Esophagus muscularis mucosa (tissue), 3 donors: Measurements from ENCODE around the gene PCP2.

ENCODE experiments used
- POLR2AphosphoS5 ChIP-seq, 2 donors: sonication (generic); formaldehyde crosslinking; IDR thresholded peaks; one replicate each; pipeline ENCODE4 v1.6.1; 2017; ENCODE audit warnings: antibody characterized with exemption in 2 of 2
- TF ChIP-seq, protein P1 (sequence below), 3 experiments: fragments of 200-600 bp in 2 of 3; fragments of 450-650 bp in 1 of 3; sonication (generic) in 2 of 3; IDR thresholded peaks; one replicate each; pipeline ENCODE4 v1.5.1; 2017 to 2019; ENCODE audit warnings: antibody characterized with exemption in 3 of 3, mild to moderate bottlenecking in 2 of 3, moderate library complexity in 1 of 3

DNA sequence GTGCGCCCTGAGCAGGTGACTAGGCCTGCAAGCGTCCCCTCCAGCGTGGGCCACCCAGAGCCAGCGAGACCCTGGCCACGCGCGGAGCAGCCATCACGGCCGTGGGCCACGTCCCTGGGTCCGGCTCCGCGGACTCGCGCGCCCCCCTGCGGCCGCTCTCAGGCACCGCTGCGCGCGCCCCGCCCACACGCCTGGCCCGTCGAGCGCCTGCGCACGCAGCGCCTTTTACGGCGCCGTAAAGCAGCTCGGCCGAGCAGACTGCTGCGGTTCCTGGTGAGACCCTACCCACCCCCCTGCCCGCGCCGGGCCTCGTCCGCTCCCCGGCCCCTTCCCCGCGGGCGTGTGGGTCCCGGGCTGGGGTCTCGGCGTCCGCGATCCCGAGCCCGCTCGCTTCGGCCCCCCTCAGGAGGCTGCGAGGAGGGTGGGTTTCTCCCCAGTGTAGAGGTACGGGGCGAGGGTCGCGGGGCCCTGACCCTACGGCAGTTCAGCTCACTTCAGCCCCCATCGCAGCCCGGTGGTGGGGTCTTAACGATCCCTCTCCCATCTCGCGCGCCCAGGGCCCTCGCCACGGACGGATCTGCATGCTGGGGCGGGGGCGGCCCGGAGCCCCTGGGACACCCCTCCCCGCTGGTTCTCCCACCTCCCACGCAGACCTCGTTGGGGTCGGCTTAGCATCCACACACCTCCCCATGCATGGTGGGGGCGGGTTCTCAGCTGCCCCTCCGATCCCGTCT is 47.3 kb upstream of the PCP2 start, which contains the start of gene TRAPPC5:
- TF ChIP-seq POLR2AphosphoS5 (IDR thresholded peaks at IDR 0.05): peak; percentile 75 to 84
- TF ChIP-seq, protein P1, sequence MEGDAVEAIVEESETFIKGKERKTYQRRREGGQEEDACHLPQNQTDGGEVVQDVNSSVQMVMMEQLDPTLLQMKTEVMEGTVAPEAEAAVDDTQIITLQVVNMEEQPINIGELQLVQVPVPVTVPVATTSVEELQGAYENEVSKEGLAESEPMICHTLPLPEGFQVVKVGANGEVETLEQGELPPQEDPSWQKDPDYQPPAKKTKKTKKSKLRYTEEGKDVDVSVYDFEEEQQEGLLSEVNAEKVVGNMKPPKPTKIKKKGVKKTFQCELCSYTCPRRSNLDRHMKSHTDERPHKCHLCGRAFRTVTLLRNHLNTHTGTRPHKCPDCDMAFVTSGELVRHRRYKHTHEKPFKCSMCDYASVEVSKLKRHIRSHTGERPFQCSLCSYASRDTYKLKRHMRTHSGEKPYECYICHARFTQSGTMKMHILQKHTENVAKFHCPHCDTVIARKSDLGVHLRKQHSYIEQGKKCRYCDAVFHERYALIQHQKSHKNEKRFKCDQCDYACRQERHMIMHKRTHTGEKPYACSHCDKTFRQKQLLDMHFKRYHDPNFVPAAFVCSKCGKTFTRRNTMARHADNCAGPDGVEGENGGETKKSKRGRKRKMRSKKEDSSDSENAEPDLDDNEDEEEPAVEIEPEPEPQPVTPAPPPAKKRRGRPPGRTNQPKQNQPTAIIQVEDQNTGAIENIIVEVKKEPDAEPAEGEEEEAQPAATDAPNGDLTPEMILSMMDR (IDR thresholded peaks at IDR 0.05): peak; percentile 99 to 100 (median 99)
